Vein endothelial cell (primary cell): ENCODE data around the gene GLUL. TPM values are rescaled to one million over a fixed set of nuclear protein-coding genes. Genes with fewer than 3 reads are reported as not detected.

ENCODE experiments used
- total RNA-seq: library from RNA; depleted of rRNA; stranded (reverse); fragments of >200 nt; gene quantifications from 2 replicates; pipeline ENCODE4 v1.2.3, GENCODE V29; 2012

GLUL gene
- total RNA-seq: 294 and 295 TPM in 2 replicates

GRCh38 chr1:182391362-182392049, at the start of gene GLUL:
GLUL (minus strand) TSS chr1:182391790; CDS start chr1:182388737, 3,053 bp downstream.

DNA sequence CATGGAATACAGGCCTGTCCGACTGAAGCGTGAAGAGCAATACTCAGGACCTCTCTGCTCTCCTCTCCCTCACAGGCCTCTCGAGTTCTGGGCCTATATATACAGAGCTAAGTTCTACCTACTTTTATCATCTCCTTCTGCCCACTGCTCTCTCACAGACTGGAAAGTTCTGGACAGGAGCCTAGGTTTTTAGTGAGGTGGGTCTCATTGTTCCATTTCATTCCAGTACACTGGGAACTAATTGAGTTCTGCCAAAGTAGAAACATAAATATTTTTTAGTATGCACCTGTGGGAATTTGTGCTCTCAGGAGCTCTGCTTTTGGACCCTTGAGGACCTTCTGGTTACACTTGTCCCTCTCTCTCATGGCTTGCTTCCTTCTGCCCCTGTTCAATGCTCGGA, 9.0 kb upstream of the GLUL start, which contains the start of gene TEDDM1:
Gene TEDDM1 (minus strand): TSS at position 101 of the 400 bp plus-strand sequence. CDS start 182 bp downstream, outside the sequence.

Other genes with a start within 250 kb of the GLUL start
- not detected in 2 replicates for gene TEDDM1, start 8.9 kb upstream of the GLUL start, total RNA-seq
- 0.65 TPM in 1 of 2 replicates, not detected in the other for gene RGSL1, start 58.4 kb upstream of the GLUL start, total RNA-seq
- gene RNASEL, start 197.5 kb upstream of the GLUL start, total RNA-seq: 1.3 and 1.7 TPM in 2 replicates
- gene RGS16, start 212.6 kb upstream of the GLUL start, total RNA-seq: 0.19 and 0.33 TPM in 2 replicates